ENCODE measurements around the gene SLC4A2. TPM values are rescaled to one million over a fixed set of nuclear protein-coding genes. Genes with fewer than 3 reads are reported as not detected.

The SLC4A2 gene
- total and polyA plus RNA-seq, 2 of the 8 experiments (the other 6 are each of a cell fraction or from before 2014, with no cell fraction given), result 72.6 to 147 TPM

GRCh38 chr7:151110941-151111645, 51.7 kb downstream of the SLC4A2 start (continued):
- TF ChIP-seq, protein P1, sequence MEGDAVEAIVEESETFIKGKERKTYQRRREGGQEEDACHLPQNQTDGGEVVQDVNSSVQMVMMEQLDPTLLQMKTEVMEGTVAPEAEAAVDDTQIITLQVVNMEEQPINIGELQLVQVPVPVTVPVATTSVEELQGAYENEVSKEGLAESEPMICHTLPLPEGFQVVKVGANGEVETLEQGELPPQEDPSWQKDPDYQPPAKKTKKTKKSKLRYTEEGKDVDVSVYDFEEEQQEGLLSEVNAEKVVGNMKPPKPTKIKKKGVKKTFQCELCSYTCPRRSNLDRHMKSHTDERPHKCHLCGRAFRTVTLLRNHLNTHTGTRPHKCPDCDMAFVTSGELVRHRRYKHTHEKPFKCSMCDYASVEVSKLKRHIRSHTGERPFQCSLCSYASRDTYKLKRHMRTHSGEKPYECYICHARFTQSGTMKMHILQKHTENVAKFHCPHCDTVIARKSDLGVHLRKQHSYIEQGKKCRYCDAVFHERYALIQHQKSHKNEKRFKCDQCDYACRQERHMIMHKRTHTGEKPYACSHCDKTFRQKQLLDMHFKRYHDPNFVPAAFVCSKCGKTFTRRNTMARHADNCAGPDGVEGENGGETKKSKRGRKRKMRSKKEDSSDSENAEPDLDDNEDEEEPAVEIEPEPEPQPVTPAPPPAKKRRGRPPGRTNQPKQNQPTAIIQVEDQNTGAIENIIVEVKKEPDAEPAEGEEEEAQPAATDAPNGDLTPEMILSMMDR (IDR thresholded peaks at IDR 0.05; ENCODE audit: control extremely low read depth in 1 of 3, insufficient read depth in 1 of 3, low read depth in 1 of 3, low read length in 3 of 3), result peak in 2 of 3 experiments; percentile 95 to 96; a peak in 3 of 4 replicates
- TF ChIP-seq JUND (IDR thresholded peaks at IDR 0.05; ENCODE audit: low read length), result no peak
- TF ChIP-seq SP4 (IDR thresholded peaks at IDR 0.05; ENCODE audit: low read length), result no peak
- 0 out of 2 replicates have a peak, but pooled peaks have one; percentile 7 for TF ChIP-seq YY1 (IDR thresholded peaks at IDR 0.05; ENCODE audit: low read depth, low read length)
- TF ChIP-seq EGR1 (IDR thresholded peaks at IDR 0.05; ENCODE audit: borderline replicate concordance, low read depth, low read length), result peak; percentile 25; the same call in 1 of the 2 replicates
- no peak for TF ChIP-seq POU5F1 (IDR thresholded peaks at IDR 0.05; ENCODE audit: low read depth, low read length)
- no peak for TF ChIP-seq SAP30 (IDR thresholded peaks at IDR 0.05; ENCODE audit: insufficient read depth, insufficient replicate concordance, low read length)
- no peak for TF ChIP-seq CHD1 (IDR thresholded peaks at IDR 0.05; ENCODE audit: low read depth, low read length)
- no peak for TF ChIP-seq ASH2L (IDR thresholded peaks at IDR 0.05; ENCODE audit: low read length)
- TF ChIP-seq KDM5A (IDR thresholded peaks at IDR 0.05; ENCODE audit: low read length), result no peak
- TF ChIP-seq SUZ12 (IDR thresholded peaks at IDR 0.05; ENCODE audit: low read length), result no peak
- no peak for TF ChIP-seq SIN3A (conservative IDR thresholded peaks at IDR 0.05 in 1 of 2, IDR thresholded peaks at IDR 0.05 in 1 of 2; ENCODE audit: low read depth in 1 of 2, low read length in 2 of 2)
- TF ChIP-seq, protein P2, sequence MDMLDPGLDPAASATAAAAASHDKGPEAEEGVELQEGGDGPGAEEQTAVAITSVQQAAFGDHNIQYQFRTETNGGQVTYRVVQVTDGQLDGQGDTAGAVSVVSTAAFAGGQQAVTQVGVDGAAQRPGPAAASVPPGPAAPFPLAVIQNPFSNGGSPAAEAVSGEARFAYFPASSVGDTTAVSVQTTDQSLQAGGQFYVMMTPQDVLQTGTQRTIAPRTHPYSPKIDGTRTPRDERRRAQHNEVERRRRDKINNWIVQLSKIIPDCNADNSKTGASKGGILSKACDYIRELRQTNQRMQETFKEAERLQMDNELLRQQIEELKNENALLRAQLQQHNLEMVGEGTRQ (IDR thresholded peaks at IDR 0.05; ENCODE audit: low read length), result no peak
- TF ChIP-seq EZH2 (IDR thresholded peaks at IDR 0.05; ENCODE audit: low read depth, low read length, severe bottlenecking), result no peak
- TF ChIP-seq RBBP5 (IDR thresholded peaks at IDR 0.05; ENCODE audit: borderline replicate concordance, low read depth, low read length), result no peak
- TF ChIP-seq CHD2 (IDR thresholded peaks at IDR 0.05; ENCODE audit: low read length), result no peak
- no peak for TF ChIP-seq PHF8 (conservative IDR thresholded peaks at IDR 0.05; ENCODE audit: low read depth, low read length)
- no peak for TF ChIP-seq JUN (IDR thresholded peaks at IDR 0.05; ENCODE audit: low read depth, low read length)
- TF ChIP-seq RAD21 (IDR thresholded peaks at IDR 0.05 in 1 of 2, conservative IDR thresholded peaks at IDR 0.05 in 1 of 2; ENCODE audit: low read depth in 2 of 2, low read length in 2 of 2), result peak; percentile 92 to 93
- no peak for TF ChIP-seq FOSL1 (IDR thresholded peaks at IDR 0.05; ENCODE audit: insufficient read depth, low read depth, low read length)

Measured in H1 (cell line).